HG02870 (cell line): ENCODE results near the gene HS6ST3.
"Not testable (repeated sequence)": the region's sequence is repeated elsewhere in the genome, so short reads cannot be mapped to it uniquely, and the experiment has no call there.

Source experiments
- ATAC-seq: cut with Tn5 transposase; IDR thresholded peaks from one replicate; pipeline ENCODE4 v1.9.1; 2021; ENCODE audit warnings: mild to moderate bottlenecking, moderate library complexity; ENCODE audit not compliant: unreplicated experiment

The HS6ST3 gene

GRCh38 chr13:96524398-96525020 lies 434.6 kb downstream of the HS6ST3 start:
- ATAC-seq: not testable (repeated sequence)

- no peak for ATAC-seq
Measured at GRCh38 chr13:96525715-96526114, 435.8 kb downstream of the HS6ST3 start.

GRCh38 chr13:96527497-96527896 lies 437.6 kb downstream of the HS6ST3 start:
- no peak for ATAC-seq

GRCh38 chr13:96532804-96533203 lies 442.9 kb downstream of the HS6ST3 start:
- no peak for ATAC-seq

- ATAC-seq: no peak
Measured at GRCh38 chr13:96533408-96533807, 443.5 kb downstream of the HS6ST3 start.

- ATAC-seq: no peak
Measured at GRCh38 chr13:96539791-96540190, 449.9 kb downstream of the HS6ST3 start.

GRCh38 chr13:96540670-96541069 lies 450.8 kb downstream of the HS6ST3 start:
- ATAC-seq: no peak

GRCh38 chr13:96542986-96543385 lies 453.1 kb downstream of the HS6ST3 start:
- no peak for ATAC-seq

GRCh38 chr13:96544957-96545356 lies 455.1 kb downstream of the HS6ST3 start:
- no peak for ATAC-seq

GRCh38 chr13:96546463-96546862 lies 456.6 kb downstream of the HS6ST3 start:
- no peak for ATAC-seq

- no peak for ATAC-seq
Measured at GRCh38 chr13:96551546-96551945, 461.6 kb downstream of the HS6ST3 start.

- no peak for ATAC-seq
Measured at GRCh38 chr13:96552559-96552958, 462.7 kb downstream of the HS6ST3 start.

GRCh38 chr13:96553796-96554195 lies 463.9 kb downstream of the HS6ST3 start:
- no peak for ATAC-seq

GRCh38 chr13:96573563-96573962 lies 483.7 kb downstream of the HS6ST3 start:
- ATAC-seq: no peak

GRCh38 chr13:96575423-96576320 lies 485.8 kb downstream of the HS6ST3 start:
- no peak for ATAC-seq

GRCh38 chr13:96581741-96582140 lies 491.8 kb downstream of the HS6ST3 start:
- ATAC-seq: no peak

- ATAC-seq: no peak
Measured at GRCh38 chr13:96615252-96615651, 525.3 kb downstream of the HS6ST3 start.

- ATAC-seq: no peak
Measured at GRCh38 chr13:96617528-96617927, 527.6 kb downstream of the HS6ST3 start.

- no peak for ATAC-seq
Measured at GRCh38 chr13:96621634-96622183, 531.8 kb downstream of the HS6ST3 start.

GRCh38 chr13:96629331-96629730 lies 539.4 kb downstream of the HS6ST3 start:
- ATAC-seq: no peak

- no peak for ATAC-seq
Measured at GRCh38 chr13:96632536-96633320, 542.8 kb downstream of the HS6ST3 start.
